Measurements from ENCODE around the gene SLC1A7.

- TF ChIP-seq POLR2AphosphoS5 (IDR thresholded peaks at IDR 0.05; ENCODE audit: low read depth), result no peak
- TF ChIP-seq CTCF (conservative IDR thresholded peaks at IDR 0.05; ENCODE audit: low read depth in 2 of 2), result no peak
- no peak for TF ChIP-seq NANOG (IDR thresholded peaks at IDR 0.05; ENCODE audit: borderline replicate concordance)
- TF ChIP-seq STAT1 (IDR thresholded peaks at IDR 0.05; ENCODE audit: unreplicated experiment), result no peak
- TF ChIP-seq ZNF331 (CRISPR knock-in tag; IDR thresholded peaks at IDR 0.05; ENCODE audit: low read depth), result no peak
- no peak for TF ChIP-seq EZH2 (IDR thresholded peaks at IDR 0.05; ENCODE audit: low read depth, unreplicated experiment)
- no peak for TF ChIP-seq REST (IDR thresholded peaks at IDR 0.05; ENCODE audit: unreplicated experiment)
- no peak for TF ChIP-seq EZH2phosphoT487 (IDR thresholded peaks at IDR 0.05; ENCODE audit: unreplicated experiment)
- TF ChIP-seq ETS1 (IDR thresholded peaks at IDR 0.05), result no peak
- TF ChIP-seq JUNB (IDR thresholded peaks at IDR 0.05; ENCODE audit: unreplicated experiment), result no peak
Observed at GRCh38 chr1:53110370-53111072, 31.9 kb downstream of the SLC1A7 start.
